ENCODE measurements around the gene CSN1S1.
A peak's percentile ranks its signal among the peaks of the same experiment; 100 is the strongest.
"Not testable (repeated sequence)": the region's sequence is repeated elsewhere in the genome, so short reads cannot be mapped to it uniquely, and the experiment has no call there.

The CSN1S1 gene, protein sequence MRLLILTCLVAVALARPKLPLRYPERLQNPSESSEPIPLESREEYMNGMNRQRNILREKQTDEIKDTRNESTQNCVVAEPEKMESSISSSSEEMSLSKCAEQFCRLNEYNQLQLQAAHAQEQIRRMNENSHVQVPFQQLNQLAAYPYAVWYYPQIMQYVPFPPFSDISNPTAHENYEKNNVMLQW

DNA sequence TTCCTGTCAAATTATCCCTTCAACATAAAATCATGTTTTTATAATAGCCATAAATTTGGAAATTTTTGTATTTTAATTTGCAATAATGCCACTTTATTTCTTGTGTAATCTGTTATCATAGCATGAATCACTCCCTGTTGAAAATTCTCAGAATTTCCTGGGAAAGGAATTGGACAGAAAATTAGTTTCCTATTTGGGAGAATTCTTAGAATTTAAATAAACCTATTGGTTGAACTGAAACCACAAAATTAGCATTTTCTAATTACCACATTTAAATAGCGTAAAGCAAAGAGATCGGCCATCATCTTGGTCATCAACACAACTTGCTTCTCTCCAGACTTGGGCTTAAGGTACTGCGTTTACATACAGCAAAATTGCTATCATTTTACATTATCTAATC is at the start of gene CSN1S1:
Gene CSN1S1 (plus strand): TSS at position 301 of the 400 bp plus-strand sequence. CDS start 1,488 bp downstream, outside the sequence.
- DNase-seq = no peak

DNA sequence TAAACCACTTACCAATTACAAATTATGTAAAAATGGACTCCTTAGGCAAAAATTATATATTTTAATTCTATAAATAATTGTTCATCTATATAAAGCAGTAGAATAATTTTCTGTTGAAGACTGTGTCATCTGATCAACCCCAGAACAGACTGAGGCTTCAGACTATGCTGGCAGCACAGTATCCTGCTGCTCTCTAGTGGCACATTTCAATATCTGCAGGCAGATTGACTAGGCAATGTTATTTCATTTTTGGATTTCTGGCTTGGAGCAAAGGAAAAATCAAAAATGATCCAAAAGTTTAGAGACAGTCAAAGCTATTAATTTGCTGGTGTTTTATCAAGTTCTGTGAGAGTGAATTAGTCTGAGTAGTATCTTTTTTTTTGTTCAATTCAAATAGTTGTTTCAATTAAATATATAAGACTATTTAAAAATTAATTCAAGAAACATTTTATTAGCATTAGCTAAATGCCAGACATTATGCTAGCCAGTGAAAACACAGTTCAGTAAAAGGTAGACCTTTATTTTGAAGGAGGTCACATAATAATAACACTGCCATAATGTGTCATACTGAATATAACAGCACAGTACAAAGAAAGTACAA is 49.6 kb upstream of the CSN1S1 start:
- peak in 1 of 2 donors; percentile 57 for DNase-seq

DNA sequence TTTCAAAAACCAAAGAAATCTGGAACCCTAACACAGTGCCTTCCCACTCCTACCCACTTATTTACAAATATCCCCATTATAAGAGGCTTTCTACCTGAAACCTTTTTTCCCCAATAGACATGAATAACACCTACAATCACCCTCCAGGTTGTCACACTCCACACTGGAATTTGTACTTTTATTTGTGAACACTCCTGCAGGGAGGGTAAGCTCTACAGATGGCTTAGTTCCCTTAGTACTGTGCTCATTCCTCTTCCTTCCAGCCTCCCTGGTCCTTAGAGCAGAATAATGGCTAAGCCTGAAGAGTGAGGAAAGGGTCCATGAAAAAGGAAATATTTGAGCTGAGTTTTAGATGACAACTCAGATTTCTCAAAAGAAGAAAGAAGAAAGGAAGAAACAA is 48.7 kb upstream of the CSN1S1 start:
- DNase-seq = no peak

DNA sequence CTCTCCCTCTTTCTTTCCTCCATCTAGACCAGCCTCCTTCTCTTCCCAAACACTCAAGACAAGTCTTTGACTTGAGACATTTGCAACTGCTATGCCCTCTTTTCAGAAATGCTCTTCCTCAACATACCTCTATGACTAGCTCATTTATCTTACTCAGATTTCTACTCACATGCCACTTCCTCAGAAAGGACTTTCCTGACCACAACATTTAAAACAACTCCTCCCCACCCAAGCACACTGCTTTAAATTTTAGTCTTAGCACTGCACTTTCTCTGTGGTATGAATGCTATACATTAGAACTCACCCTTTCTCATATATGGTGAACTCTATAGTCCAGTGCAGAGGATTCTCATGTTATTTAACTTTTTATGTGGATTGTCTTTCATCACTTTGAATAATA is 42.5 kb upstream of the CSN1S1 start:
- no peak for DNase-seq

DNA sequence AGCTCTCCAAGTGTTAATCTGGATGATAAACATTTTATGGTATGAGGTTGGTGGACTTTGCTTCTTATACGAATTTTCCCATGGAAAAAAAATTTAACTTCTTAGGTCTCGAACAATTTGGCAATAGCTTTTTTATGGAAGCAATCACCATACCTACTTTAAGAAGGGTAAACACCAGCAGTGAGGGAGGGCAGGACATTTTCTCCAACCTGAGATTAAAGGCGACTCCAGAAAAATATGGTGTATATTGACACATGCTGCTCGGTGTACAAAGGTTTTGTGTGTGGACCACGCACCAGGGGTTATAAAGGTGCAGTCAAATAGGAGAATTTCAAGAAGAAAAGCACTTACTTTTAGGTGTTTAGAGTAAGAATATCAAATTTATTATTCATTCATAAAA is 36.7 kb upstream of the CSN1S1 start:
- DNase-seq = no peak

DNA sequence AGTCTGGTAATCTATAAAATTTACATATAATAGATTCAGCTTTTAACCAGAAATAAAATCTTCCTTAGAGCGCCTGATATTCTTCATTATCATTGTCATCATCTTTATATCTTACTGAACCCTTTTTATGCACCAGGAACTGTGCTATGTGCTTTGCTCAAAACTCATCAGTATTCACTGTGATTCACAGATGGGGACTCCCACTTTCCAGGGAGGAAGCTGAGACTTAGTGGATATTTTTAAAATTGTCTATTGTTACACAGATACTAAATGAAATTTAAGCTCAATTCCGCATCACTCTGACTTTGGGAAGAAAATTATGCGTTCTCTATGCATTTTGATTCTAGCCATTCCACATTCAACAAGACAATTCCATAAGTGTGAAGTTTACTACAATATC is 36.1 kb upstream of the CSN1S1 start:
- peak in 1 of 2 donors; percentile 22 for DNase-seq

DNA sequence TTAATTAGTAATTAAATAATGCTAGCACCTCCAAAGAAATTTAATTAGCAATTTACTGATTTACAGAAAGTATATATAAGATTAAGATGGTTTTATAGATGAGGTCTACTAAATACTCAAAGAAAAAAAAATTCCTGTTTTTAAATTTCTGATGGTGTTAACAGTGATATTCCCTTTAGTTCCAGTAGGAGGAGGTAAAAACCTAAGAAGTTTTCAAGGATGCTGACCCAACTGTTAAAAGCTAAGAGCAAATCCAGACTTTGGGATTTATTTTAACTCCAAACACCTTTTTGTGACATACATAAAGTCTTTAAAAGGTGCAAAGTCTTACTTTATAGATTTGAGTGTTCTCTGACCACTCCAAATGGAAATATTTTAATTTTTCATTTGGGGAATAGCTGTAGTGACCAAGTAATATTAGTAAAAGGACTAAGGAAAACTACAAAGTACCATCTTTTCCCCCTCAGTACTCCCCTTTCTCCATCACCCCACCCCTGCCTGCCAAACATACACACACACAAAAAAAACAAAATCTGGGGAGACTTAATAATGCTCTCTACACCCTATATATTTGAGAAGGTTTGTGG is 34.2 kb upstream of the CSN1S1 start:
- no peak for DNase-seq

DNA sequence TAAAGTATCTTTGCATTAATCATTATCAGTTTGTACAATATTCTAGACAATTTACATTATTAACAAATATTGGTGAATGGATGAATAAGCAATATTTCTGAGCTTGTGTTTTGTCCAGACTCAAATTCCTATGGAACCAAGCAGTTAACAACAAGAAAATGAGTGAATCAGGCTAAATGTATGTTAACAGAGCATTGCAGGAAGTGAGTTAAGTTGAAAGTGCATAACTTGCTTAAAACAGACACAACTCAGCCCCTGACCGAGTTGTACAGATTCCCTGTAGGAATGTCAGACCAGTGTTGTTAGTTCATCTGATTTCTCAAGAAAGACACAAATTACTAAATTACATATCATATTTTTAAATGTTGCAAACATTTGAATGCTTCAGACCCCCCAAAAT is 23.7 kb upstream of the CSN1S1 start:
- DNase-seq = no peak

DNA sequence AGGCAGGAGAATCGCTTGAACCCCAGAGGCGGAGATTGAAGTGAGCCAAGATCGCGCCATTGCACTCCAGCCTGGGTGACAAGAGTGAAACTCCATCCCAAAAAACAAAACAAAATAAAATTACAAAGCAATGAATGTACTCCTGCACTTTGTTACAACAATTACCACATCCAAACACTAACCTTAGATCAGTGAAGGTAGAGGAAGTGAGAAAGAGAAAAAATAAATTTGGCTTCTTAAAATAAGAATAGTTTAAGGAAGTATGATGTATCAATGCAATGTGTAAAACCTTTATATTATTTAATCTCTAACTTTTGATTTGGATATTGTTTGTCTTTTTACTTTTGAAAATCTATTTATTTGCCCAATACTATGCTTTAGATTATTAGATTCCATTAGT is 21.7 kb upstream of the CSN1S1 start:
- no peak for DNase-seq

DNA sequence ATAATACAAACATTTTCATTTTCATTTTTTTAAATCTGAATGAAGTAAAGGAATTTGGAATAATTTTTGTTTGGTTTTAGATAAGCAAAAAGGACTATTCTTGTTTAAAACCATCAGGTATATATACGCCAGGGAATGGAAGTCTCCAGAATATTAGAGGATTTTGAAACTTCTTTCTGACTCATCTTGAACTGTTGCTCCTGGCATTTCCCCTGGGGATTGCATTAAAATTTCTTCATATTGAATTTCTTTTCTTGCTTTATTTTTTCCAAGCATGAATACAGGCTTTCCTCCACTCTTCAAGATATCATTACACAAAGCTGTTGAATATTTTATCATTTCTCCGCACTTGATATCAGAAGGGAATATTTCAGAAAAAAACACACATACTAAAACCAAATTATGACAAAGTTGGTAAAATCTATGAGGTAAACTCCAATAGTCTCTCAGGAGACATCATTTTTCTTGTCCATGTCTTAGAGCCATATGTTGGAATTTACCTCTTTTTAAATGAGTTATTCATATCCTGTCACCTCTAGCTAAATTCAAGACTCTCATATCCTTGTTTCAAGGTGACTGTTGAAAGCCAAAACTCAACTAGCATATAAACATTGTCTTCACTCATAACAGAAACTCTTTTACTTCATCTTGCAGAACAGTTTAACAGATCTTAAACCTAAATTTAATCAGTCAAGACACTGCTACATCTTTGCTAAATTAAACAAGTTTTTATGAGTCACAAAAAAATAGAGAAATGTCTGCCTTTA is 20.7 kb upstream of the CSN1S1 start:
- no peak for DNase-seq

DNA sequence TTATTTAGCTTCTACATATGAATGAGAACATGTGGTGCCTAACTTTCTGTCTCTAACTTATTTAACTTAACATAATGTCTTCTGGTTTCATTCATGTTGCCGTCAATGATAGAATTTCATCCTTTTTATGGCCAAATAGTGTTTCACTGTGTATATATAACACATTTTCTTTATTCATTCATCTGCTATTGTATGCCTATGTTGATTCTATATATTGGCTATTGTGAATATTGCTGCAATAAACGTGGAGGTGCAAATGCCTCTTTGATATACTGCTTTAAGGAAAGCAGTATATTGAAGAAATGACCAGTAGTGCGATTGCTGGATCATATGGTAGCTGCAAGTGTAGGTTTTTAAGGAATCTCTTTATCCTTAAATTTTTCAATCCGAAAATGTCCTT is 10.0 kb upstream of the CSN1S1 start:
- DNase-seq = no peak

DNA sequence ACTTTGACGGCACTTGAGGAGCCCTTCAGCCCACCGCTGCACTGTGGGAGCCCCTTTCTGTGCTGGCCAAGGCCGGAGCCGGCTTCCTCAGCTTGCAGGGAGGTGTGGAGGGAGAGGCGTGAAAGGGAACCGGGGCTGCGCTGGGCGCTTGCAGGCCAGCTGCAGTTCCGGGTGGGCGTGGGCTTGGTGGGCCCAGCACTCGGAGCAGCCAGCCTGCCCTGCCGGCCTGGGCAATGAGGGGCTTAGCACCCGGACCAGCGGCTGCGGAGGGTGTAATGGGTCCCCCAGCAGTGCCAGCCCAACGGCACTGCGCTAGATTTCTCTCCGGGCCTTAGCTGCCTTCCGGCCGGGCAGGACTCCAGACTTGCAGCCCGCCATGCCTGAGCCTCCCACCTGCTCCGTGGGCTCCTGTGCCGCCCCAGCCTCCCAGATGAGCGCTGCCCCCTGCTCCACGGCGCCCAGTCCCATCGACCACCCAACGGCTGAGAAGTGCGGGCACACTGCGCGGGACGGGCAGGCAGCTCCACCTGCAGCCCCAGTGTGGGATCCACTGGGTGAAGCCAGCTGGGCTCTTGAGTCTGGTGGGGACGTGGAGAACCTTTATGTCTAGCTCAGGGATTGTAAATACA is 7.0 kb upstream of the CSN1S1 start:
- DNase-seq = not testable (repeated sequence)

DNA sequence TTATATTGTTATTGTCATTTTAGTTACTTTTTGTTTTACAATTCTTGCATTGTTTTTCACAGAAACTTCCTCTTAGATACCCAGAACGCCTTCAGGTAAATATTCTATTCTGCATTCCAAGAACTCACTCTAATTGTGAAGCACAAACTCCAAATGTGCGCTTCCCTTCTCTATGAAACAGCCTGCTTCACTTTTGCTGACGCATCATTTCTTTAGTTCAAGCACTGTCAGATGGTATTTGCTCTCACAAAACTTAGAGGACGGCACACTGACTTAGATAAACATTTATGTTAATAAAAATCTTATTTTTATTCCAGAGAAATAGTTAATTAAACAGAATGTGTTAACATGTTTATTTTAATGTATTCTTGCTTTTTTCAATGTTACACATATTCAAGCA is 3.3 kb downstream of the CSN1S1 start:
- DNase-seq = no peak

DNA sequence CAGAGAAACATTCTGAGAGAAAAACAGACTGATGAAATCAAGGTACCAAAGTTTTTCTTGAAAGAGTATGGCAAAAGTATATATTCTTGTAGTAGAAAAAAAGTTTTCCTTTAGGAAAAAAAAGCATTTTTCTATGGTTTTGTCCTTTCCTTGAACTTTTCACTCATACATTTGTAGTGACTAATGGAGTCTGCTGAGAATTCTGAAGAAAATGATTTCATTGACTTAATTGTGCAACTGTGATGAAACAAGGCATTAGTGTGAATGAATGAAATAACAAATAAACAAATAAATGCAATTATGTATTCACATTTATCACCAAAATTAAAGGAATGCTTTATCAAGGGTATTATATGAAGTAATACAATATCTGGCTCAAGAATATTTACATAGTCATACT is 5.7 kb downstream of the CSN1S1 start:
- no peak for DNase-seq

DNA sequence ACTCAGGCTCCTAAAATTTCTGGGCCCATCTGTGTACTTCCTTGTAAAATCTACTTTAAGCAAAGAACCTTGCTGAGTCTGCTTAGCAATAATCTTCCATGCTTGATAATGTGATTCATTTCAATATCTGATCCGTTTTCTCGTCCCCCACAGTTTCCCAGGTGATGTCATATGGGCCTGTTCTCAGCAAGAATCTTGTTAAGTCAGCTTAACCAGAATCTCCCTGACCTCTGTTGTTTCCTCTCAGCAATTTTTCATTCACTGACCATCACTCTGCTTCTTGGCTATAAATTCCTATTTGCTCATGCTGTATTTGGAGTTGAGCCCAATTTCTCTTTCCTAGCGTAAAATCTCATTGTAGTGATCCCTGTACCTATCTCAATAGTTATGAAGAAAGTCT is 20.7 kb downstream of the CSN1S1 start:
- no peak for DNase-seq

DNA sequence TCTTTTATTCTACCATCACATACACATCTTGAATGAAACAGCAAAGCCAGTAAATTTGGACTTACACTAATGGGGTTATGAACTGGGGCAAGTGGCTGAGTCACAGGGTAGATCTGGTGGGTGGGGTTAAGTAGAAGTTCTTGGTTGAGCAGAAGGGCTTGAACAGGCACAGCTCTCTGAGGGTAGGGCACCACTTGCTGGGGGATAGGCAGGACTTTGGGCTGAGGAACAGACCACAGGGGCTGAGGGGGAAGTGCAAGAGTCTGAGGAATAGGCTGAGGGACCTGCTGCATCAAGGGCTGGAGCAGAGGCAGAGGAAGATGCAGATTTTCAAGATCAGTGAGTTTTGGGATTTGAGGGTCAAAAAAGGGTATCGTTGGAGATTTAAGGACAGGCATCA is 26.3 kb downstream of the CSN1S1 start:
- DNase-seq = no peak

DNA sequence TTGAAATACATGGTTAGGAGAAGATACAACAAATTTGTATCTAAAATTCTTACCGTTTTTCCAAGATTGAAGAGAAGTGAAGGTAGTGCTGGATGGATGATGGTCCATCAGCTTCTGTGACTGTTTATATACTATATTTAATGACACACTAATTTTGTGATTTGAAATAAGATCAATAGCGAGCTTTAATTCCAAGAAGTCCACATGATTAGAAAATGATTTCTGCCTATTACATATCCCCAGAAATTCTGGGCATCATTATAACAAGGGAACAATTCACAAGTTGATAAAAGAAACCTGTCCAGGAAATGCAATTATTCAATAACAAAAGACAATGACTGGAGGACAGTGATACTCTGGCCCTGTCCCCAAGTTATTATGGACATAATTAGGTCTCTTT is 34.8 kb downstream of the CSN1S1 start, which contains the start of gene CSN2:
Gene CSN2 (minus strand): TSS at position 101 of the 400 bp plus-strand sequence. CDS start 4,733 bp downstream, outside the sequence.
- no peak for DNase-seq

DNA sequence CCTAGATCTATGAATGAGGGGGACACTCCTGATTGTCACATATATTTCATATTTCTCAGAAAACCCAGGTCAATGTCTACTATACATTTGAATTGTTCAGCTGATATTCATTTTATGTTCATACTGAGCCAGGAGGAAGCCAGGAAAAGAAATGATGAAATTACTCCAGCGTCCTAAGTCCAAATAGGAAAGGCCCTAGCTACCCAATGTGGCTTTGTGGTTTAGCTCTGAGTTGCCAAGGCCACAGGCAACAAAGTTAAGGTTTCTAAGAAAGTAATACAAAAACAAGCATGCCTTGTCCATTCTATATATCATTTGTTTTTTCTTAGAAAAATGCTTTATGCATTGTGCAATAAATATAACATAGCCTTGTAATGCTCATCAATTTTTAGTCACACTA is 39.2 kb downstream of the CSN1S1 start:
- no peak for DNase-seq

DNA sequence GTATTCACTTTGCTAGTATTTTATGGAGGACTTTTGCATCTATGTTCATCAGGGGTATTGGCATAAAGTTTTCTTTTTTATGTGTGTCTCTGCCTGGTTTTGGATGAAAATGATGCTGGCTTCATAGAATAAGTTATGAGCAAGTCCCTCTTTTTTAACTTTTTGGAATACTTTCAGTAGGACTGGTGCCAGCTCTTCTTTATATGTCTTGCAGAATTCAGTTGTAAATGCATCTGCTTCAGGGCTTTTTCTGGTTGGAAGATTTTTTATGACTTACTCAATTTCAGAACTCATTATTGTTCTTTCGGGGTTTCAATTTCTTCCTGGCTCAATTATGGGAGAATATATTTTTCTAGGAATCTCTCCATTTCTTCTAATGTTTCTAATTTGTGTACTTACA is 43.8 kb downstream of the CSN1S1 start:
- no peak for DNase-seq

DNA sequence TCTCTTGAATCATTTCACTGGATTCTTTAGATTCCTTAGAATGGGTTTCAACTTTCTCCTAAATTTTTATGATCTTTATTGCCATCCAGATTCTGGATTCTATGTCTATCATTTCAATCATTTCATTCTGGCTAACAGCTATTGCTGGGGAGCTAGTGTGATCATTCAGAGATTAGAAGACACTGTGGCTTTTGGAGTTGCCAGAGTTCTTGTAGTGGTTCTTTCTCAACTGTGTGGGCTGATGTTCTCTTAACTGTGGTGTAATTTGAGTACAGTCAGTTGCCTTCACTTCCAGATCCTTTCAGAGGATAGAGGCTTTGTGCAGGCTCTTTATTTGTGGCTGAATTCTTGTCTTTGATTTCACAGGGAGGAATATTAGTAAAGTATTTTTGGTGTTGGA is 46.7 kb downstream of the CSN1S1 start:
- no peak for DNase-seq

DNA sequence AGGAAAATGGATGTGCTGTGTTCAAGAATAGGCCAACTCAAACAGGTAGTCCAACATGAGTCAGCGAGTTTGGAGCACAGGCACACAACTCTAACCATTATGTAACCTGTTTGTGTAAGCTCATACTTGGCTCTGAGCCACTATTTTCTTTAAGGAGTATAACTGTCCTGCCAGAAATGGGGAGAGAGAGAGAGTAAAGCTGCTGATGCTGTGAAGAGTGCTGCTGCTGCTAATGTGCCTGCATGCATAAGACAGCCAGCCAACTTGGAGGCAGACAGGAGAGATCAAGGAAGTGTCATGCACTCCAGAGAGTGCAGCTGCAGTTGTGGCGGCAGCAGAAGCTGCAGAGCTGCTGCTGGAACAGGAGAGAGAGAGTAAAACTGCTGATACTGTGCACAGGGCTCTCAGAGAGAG is 53.2 kb downstream of the CSN1S1 start:
- DNase-seq = peak in 1 of 2 donors; percentile 2

DNA sequence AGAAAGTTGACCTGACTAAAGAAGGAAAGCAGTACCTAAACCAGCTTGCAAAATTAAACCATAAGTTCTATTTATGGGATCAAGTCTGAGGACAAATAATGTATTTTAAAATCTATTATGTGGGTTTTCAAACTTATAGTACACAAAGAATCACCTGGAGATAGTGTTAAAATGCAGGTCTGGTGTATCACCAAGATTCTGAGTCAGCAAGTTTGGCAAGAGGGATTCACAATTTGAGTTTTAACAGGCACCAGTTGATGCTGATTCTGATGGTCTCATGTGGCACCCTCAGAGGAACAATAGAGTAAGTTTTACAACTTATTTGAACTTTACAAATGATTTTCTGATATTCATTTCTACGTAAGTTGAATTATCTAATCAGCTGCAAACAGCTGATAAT is 55.8 kb downstream of the CSN1S1 start:
- DNase-seq = no peak

DNA sequence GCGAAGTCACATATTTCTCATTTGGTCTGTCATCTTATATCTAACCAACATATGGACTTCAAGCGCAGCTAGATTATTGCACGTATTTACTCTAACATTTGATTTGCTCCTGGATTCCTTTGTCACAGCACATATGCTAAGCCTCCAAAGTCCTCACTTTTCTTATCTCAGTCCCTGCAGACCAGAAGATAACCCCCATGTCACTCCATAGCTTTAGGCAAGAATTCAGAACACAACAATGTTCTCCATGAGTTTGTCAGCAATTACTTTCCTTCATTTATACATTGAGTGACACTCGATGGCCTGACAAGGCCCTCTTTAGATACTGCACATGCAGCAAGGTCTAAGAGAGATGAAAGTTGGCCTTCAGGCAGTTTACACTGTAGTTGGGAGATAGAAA is 60.1 kb downstream of the CSN1S1 start:
- DNase-seq = no peak
